Right lobe of liver (tissue), 6 donors: ENCODE data around the gene SLC49A3. TPM values are rescaled to one million over a fixed set of nuclear protein-coding genes. Genes with fewer than 3 reads are reported as not detected.
A peak's percentile ranks its signal among the peaks of the same experiment; 100 is the strongest.

Experiments used
- ATAC-seq, 4 donors: fragments of 200-7000 bp; cut with Tn5 transposase; one replicate each; pipeline ENCODE4 v1.9.1; 2020; ENCODE audit warnings: mild to moderate bottlenecking in 4 of 4, moderate library complexity in 4 of 4
- DNase-seq, 3 donors: peaks; one replicate each; pipeline ENCODE4 v3.0.0-alpha.2; 2020
- H3K27ac ChIP-seq, 3 donors: fragments of 200-600 bp; one replicate each; pipeline ENCODE4 v1.8.0; 2022
- H3K27me3 ChIP-seq, 2 donors: fragments of 200-600 bp; one replicate each; pipeline ENCODE4 v1.8.0; 2022
- H3K36me3 ChIP-seq, 4 donors: fragments of 200-600 bp; sonication (generic) in 1 of 4; one replicate each; pipeline versions ENCODE4 v1.5.1 to v1.8.0; 2017 to 2022; ENCODE audit warnings: control low read depth in 1 of 4
- H3K4me1 ChIP-seq, 4 donors: fragments of 200-600 bp; sonication (generic) in 1 of 4; one replicate each; pipeline versions ENCODE4 v1.5.1 to v1.8.0; 2017 to 2022; ENCODE audit warnings: control low read depth in 1 of 4
- H3K4me3 ChIP-seq, 3 donors: fragments of 200-600 bp; one replicate each; pipeline ENCODE4 v1.8.0; 2022
- H3K9me3 ChIP-seq, 4 donors: fragments of 200-600 bp; sonication (generic) in 1 of 4; one replicate each; pipeline versions ENCODE4 v1.5.1 to v1.8.0; 2017 to 2022; ENCODE audit warnings: control low read depth in 1 of 4
- POLR2A ChIP-seq: fragments of 450-650 bp; IDR thresholded peaks from one replicate; pipeline ENCODE4 v1.6.1; 2017; ENCODE audit warnings: antibody characterized with exemption, mild to moderate bottlenecking
- WGBS: methylation state at CpG from one replicate; pipeline ENCODE4 v1.1.6; 2018; ENCODE audit warnings: low coverage, low lambda C conversion rate; ENCODE audit not compliant: insufficient coverage; ENCODE audit errors: missing lambda C conversion rate; 5-methylcytosine and 5-hydroxymethylcytosine counted together
- intact Hi-C, 2 donors: fragments of 100-400 bp; cut with DNase I; formaldehyde crosslinking; loops; one replicate each; pipeline versions ENCODE4 v1.11.2 to v1.14.1; 2022
- total RNA-seq, 6 experiments: library from RNA; depleted of rRNA in 2 of 6; stranded (reverse); fragments of >200 nt in 2 of 6; fragmentation: NEBNext Ultra II Directional in 3 of 6; extraction: Animal tissue kit (Norgen Biotek cat#: 25700) in 3 of 6; gene quantifications; one replicate each; pipeline versions ENCODE4 v1.1.0 to v1.2.4, GENCODE V29; 2016 to 2023
- TF ChIP-seq, protein P1 (sequence below), 4 donors: fragments of 200-600 bp in 3 of 4; fragments of 450-650 bp in 1 of 4; IDR thresholded peaks; one replicate each; pipeline versions ENCODE4 v1.5.1 to v1.8.0; 2016 to 2022; ENCODE audit warnings: antibody characterized with exemption in 4 of 4, mild to moderate bottlenecking in 2 of 4
- donor health status: DM: no; HTN: yes; CAD: no.
- donor health status: DM: no; HTN: no; CAD: no.
- donor health status: DM: no; HTN: no; CAD: no.
- donor health status: DM: no; HTN: yes; CAD: no.
- donor health status: DM: no; HTN: yes; CAD: no.

SLC49A3 gene
- total RNA-seq, 6 experiments from 2014 or later, result 2.9 to 9.0 (median 5.2) TPM

DNA sequence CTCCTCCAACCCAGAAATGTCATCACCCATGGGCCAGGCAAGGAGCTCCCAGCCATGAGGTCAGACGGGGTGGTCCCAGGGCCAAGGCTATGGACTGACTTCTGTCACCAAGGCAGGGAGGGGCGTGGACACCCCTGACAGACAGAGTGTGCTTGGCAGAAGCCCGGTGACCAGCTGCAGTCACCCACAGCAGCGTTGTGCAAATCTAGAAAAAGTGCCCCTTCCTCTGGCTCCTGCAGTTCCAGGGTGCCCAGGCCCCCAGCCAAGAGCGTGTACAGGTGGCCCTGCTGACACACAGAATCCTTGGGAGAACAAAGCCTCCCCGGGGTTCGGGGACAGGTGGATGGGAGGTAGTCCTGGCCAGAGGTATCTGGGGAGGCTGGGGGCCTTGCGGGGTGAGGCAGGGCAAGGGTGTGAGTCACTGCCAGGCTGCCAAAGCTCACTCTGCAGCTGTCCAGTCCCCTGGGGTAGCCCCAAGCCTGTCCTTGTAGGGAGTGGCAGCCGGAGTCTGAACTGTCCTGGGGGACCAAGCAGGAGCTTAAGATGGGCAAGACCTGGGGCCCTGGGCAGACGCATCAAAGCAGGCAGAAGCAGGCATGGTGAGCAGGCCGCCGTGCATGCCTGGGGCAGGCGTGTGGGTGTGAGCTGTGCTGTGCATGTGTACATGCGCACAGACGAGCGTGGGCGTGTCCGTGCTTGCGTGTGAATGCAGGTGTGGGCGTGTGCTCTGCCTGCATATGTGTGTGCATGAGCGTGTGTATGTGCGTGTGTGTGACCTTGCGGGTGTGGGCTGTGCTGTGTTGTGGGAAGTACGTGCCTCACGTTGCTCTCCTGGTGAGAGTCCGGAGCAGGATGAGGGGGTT, 11.3 kb downstream of the SLC49A3 start:
- intact Hi-C loops, result no loop called here
- H3K36me3 ChIP-seq, result peaks cover 0 to under 1% (median 0%) of the 10 kb centered on the region in 4 donors
- ATAC-seq, result no peak
- H3K4me3 ChIP-seq, result no peak overlapping the region
- no peak overlapping the region for H3K27ac ChIP-seq
- no peak for TF ChIP-seq POLR2A
- TF ChIP-seq, protein P1, sequence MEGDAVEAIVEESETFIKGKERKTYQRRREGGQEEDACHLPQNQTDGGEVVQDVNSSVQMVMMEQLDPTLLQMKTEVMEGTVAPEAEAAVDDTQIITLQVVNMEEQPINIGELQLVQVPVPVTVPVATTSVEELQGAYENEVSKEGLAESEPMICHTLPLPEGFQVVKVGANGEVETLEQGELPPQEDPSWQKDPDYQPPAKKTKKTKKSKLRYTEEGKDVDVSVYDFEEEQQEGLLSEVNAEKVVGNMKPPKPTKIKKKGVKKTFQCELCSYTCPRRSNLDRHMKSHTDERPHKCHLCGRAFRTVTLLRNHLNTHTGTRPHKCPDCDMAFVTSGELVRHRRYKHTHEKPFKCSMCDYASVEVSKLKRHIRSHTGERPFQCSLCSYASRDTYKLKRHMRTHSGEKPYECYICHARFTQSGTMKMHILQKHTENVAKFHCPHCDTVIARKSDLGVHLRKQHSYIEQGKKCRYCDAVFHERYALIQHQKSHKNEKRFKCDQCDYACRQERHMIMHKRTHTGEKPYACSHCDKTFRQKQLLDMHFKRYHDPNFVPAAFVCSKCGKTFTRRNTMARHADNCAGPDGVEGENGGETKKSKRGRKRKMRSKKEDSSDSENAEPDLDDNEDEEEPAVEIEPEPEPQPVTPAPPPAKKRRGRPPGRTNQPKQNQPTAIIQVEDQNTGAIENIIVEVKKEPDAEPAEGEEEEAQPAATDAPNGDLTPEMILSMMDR (IDR thresholded peaks at IDR 0.05), result no peak
- H3K27me3 ChIP-seq, result no peaks in the 10 kb centered on the region
- no peaks in the 10 kb centered on the region for H3K9me3 ChIP-seq
- peak in 1 of 3 donors; percentile 51 for DNase-seq
- peaks cover 0 to 22% (median 5%) of the 10 kb centered on the region in 4 donors for H3K4me1 ChIP-seq
- 75% methylated on average over 2 of the region's 26 CpGs for WGBS

DNA sequence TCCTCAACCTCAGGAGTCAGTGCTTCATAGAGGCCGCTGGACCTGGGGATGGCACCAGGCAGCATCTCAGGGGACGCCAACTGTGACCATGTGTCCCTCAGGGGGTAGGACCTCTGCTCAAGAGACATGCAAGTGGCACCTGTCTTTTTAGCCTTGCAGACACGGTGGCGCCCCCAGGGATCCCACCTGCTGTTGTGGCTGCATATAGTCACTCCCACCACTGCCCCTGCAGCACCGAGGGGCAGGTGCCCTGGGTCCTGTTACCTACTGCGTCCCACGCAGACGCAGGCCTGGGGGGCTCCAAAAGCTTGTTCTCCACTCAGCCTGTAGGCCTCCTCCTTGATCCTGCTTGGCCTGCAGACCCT, 12.1 kb downstream of the SLC49A3 start:
- 90% methylated on average over 2 of the region's 8 CpGs for WGBS
- ATAC-seq (no peak), DNase-seq (peak in 1 of 3 donors; percentile 43)
- intact Hi-C loops, result no loop called here
- Histone ChIP-seq H3K36me3 (peaks cover 0 to 8% (median 3%) of the 10 kb centered on the region in 4 donors), H3K9me3 (no peaks in the 10 kb centered on the region), H3K4me1 (peaks cover 0 to 22% (median 5%) of the 10 kb centered on the region in 4 donors), H3K27ac (no peak overlapping the region), H3K27me3 (no peaks in the 10 kb centered on the region), H3K4me3 (no peak overlapping the region)
- TF ChIP-seq, protein P1 (IDR thresholded peaks at IDR 0.05), result no peak
- TF ChIP-seq POLR2A, result no peak

GRCh38 chr4:675980-676870, 12.7 kb downstream of the SLC49A3 start:
- 81% methylated on average over 4 of the region's 19 CpGs for WGBS
- no peaks in the 10 kb centered on the region for H3K27me3 ChIP-seq
- peaks cover 0 to 14% (median 5%) of the 10 kb centered on the region in 4 donors for H3K36me3 ChIP-seq
- no peaks in the 10 kb centered on the region for H3K9me3 ChIP-seq
- intact Hi-C loops, result no loop called here
- peaks cover 0 to 21% (median 5%) of the 10 kb centered on the region in 4 donors for H3K4me1 ChIP-seq
- H3K4me3 ChIP-seq, result no peak overlapping the region
- no peak for TF ChIP-seq POLR2A
- TF ChIP-seq, protein P1 (IDR thresholded peaks at IDR 0.05), result no peak
- DNase-seq (no peak), ATAC-seq (no peak)
- H3K27ac ChIP-seq, result no peak overlapping the region

- peak overlapping the region; percentile 89 to 98 (median 95) for H3K4me3 ChIP-seq
- ATAC-seq (peak; percentile 1 to 9 (median 2)), DNase-seq (no peak)
- 80% methylated on average over 1 of the region's 26 CpGs for WGBS
- H3K27ac ChIP-seq, result peak overlapping the region; percentile 83 to 97 (median 92)
- no peaks in the 10 kb centered on the region for H3K27me3 ChIP-seq
- peaks cover 0 to 16% (median 7%) of the 10 kb centered on the region in 4 donors for H3K36me3 ChIP-seq
- peaks cover 0 to 16% (median 2%) of the 10 kb centered on the region in 4 donors for H3K4me1 ChIP-seq
- intact Hi-C loops, result no loop called here
- no peaks in the 10 kb centered on the region for H3K9me3 ChIP-seq
- TF ChIP-seq, protein P1 (IDR thresholded peaks at IDR 0.05), result no peak
- TF ChIP-seq POLR2A, result no peak
Measured at GRCh38 chr4:675036-675882, 13.7 kb downstream of the SLC49A3 start.
